HepG2 (cell line): ENCODE measurements around the gene FOSB. TPM values are rescaled to one million over a fixed set of nuclear protein-coding genes. Genes with fewer than 3 reads are reported as not detected.

Experiments
- CHD4 ChIP-seq: fragments of 200-600 bp; sonication (generic); IDR thresholded peaks from 2 replicates; pipeline ENCODE4 v1.7.0; 2017; ENCODE audit warnings: mild to moderate bottlenecking, low read length, borderline replicate concordance
- KIAA2018 ChIP-seq: sonication (generic); formaldehyde crosslinking; IDR thresholded peaks from 2 replicates; pipeline ENCODE4 v1.5.0; 2020; ENCODE audit warnings: mild to moderate bottlenecking, missing genetic modification reagents, borderline replicate concordance
- MXD4 ChIP-seq: IDR thresholded peaks from 2 replicates; pipeline ENCODE4 v1.6.1; 2016; ENCODE audit warnings: mild to moderate bottlenecking, missing biosample characterization, missing genetic modification reagents
- PHF21A ChIP-seq: sonication (generic); formaldehyde crosslinking; IDR thresholded peaks from 2 replicates; pipeline ENCODE4 v1.5.0; 2020; ENCODE audit warnings: mild to moderate bottlenecking, missing genetic modification reagents
- RAD21 ChIP-seq: fragments of 450-650 bp; formaldehyde crosslinking; IDR thresholded peaks from 2 replicates; pipeline ENCODE4 v1.5.0; 2020; ENCODE audit warnings: mild to moderate bottlenecking
- RNF219 ChIP-seq: sonication (generic); formaldehyde crosslinking; IDR thresholded peaks from 2 replicates; pipeline ENCODE4 v1.5.0; 2020; ENCODE audit warnings: mild to moderate bottlenecking, missing genetic modification reagents
- ZBTB34 ChIP-seq: sonication (generic); formaldehyde crosslinking; IDR thresholded peaks from 2 replicates; pipeline ENCODE4 v1.8.0; 2022; ENCODE audit warnings: mild to moderate bottlenecking, missing genetic modification reagents
- ZNF234 ChIP-seq: sonication (generic); formaldehyde crosslinking; conservative IDR thresholded peaks from 2 replicates; pipeline ENCODE4 v1.5.1; 2020; ENCODE audit warnings: mild to moderate bottlenecking, missing genetic modification reagents
- ZNF431 ChIP-seq: sonication (generic); formaldehyde crosslinking; IDR thresholded peaks from 2 replicates; pipeline ENCODE4 v1.9.0; 2022; ENCODE audit warnings: missing genetic modification reagents, low read depth, mild to moderate bottlenecking, borderline replicate concordance
- ZNF552 ChIP-seq: sonication (generic); formaldehyde crosslinking; IDR thresholded peaks from 2 replicates; pipeline ENCODE4 v1.9.0; 2022; ENCODE audit warnings: missing genetic modification reagents, mild to moderate bottlenecking, borderline replicate concordance
- ZNF577 ChIP-seq: sonication (generic); formaldehyde crosslinking; IDR thresholded peaks from 2 replicates; pipeline ENCODE4 v1.4.0; 2020; ENCODE audit warnings: mild to moderate bottlenecking, low read depth, missing genetic modification reagents, borderline replicate concordance
- polyA plus RNA-seq, 8 experiments: library from polyadenylated mRNA; depleted of rRNA in 3 of 8; stranded (reverse) in 7 of 8; unstranded in 1 of 8; fragments of >200 nt; fragmentation: Illumina TruSeq in 4 of 8; extraction: Trizol in 4 of 8; gene quantifications; 2 replicates each; pipeline versions ENCODE4 v1.2.1 to v1.2.3, GENCODE V29; 2011 to 2016; ENCODE audit warnings: low read depth in 4 of 8, missing spikeins in 1 of 8, mixed read lengths in 1 of 8; ENCODE audit not compliant: insufficient read depth in 1 of 8
- total RNA-seq, 5 experiments: library from RNA; depleted of rRNA; stranded (reverse); fragments of >200 nt; fragmentation: Illumina TruSeq; extraction: Trizol; gene quantifications; 2 replicates each; pipeline ENCODE4 v1.2.3, GENCODE V29; 2016; ENCODE audit warnings: low read depth in 1 of 5

Gene FOSB
- total and polyA plus RNA-seq, 2 of the 13 experiments (the other 11 are each of a cell fraction or from before 2014, with no cell fraction given) = 2.8 to 6.0 TPM

- no peak for TF ChIP-seq KIAA2018
- TF ChIP-seq ZBTB34 (CRISPR knock-in tag) = no peak
- TF ChIP-seq RNF219 (CRISPR knock-in tag) = no peak
- TF ChIP-seq PHF21A (CRISPR knock-in tag) = no peak
- TF ChIP-seq RAD21 = no peak
- no peak for TF ChIP-seq CHD4
- no peak for TF ChIP-seq ZNF577
- TF ChIP-seq MXD4 = no peak
- no peak for TF ChIP-seq ZNF234 (CRISPR knock-in tag)
- TF ChIP-seq ZNF552 (CRISPR knock-in tag) = no peak
- TF ChIP-seq ZNF431 = no peak
Measured at GRCh38 chr19:45503909-45504308, 36.1 kb downstream of the FOSB start (continued).
